ENCODE data around the gene SNX14.
A peak's percentile ranks its signal among the peaks of the same experiment; 100 is the strongest.

SNX14 gene

DNA sequence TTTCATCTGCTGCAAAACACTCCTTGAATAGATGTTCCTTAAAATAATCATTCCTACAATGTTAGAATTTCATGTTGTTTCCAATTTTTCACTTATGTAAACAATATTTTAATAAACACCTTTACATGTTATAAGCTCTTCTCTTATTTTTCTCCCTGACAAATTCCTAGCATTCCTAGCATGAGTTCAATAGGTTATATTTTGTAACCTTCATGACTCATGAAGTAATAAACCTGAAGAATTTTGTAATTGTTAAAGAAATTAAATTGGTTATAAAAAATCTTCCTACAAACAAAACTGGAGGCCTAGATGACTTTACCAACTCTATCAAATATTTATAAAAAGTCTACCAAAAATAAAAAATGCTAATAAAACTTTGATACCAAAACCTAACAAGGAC is 77.5 kb downstream of the SNX14 start:
- DNase-seq (ENCODE audit: low read depth in 1 of 2, low spot score in 1 of 2), result no peak

DNA sequence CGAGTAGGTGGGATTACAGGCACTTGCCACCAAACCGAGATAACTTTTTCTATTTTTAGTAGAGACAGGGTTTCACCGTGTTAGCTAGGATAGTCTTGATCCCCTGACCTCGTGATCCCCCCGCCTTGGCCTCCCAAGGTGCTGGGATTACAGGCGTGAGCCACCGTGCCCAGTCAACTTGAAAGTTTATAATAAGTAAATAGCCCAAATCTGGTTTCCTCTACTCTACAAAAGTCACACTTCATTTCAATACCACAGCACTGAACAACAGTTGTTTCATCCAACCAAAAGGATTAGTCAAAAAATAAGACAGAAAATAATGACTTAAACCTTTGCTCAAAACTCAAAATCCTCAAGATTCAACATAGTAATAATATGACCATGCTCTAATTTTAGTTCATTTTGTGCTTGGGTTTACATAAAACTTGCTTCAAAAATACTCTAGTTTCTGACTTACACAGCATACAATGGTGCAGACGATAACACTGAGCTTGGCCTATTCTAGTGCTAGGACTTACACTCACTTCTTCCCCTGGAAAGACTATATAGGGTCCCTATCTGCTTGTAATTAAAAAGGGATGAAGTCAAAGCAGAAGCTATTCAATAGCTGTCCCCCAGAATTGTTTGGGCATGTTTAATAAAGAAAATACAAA is 87.1 kb downstream of the SNX14 start:
- no peak for DNase-seq (ENCODE audit: low read depth in 1 of 2, low spot score in 1 of 2)

DNA sequence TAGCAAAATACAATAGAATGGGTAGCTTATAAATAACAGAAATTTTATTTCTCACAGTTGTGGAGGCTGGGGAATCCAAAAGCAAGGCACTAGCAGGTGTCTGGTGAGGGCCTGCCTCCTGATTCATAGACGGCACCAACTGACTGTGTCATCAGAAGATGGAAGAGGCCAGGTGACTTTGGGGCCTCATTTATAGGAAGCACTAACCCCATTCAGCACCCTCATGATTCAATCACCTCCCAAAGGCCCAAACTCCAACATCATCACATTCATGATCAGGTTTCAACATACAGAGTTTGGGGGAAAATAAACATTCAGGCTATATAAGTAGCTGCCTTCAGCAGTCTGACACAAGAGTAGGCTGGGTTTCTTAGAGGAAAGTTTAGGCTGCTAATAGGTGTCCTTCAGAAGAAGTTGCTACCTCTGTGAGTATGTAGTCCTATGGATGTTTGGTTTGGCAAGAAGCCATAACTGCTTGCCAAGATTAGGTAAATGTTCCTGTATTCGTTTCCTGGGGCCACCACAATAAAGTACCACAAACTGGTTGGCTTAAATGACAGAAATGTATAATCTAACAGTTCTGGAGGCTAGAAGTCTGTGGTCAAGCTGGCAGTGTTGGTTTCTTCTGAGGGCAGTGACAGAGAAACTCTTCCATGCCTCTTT is 94.9 kb downstream of the SNX14 start:
- no peak for DNase-seq (ENCODE audit: low read depth in 1 of 2, low spot score in 1 of 2)

DNA sequence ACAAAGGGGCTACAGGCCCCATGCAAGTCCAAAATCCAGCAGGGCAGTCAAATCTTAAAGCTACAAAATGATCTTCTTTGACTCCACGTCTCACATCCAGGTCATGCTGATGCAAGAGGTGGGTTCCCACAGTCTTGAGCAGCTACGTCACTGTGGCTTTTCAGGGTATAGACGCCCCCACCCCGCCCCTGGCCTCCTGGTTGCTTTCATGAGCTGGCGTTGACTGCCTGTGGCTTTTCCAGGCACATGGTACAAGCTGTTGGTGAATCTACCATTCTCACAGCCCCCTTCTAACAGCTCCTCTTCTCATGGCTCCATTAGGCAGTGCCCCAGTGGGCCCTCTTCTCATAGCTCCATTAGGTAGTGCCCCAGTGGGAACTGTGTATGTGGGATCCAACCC is 96.8 kb downstream of the SNX14 start:
- DNase-seq (ENCODE audit: low read depth in 1 of 2, low spot score in 1 of 2), result no peak

DNA sequence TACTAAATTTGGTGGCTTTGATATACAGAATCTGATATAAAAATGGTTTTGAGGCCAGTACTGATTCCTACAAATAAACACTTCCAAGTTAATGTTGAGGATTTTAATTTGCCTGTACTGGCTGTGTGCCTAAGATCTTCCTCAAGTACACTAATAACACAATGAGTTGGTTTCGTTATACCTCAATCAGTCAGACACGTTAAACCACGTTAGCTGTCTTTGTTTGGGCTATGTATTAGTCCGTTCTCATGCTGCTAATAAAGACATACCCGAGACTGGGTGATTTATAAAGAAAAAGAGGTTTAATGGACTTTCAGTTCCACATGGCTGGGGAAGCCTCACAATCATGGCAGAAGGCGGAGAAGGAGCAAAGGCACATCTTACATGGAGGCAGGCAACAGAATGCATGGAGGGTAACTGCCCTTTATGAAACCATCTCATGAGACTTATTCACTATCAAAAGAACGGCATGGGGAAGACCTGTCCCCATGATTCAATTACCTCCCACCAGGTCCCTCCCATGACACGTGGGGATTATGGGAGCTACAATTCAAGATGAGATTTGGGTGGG is 97.6 kb downstream of the SNX14 start:
- DNase-seq (ENCODE audit: low read depth in 1 of 2, low spot score in 1 of 2), result no peak

DNA sequence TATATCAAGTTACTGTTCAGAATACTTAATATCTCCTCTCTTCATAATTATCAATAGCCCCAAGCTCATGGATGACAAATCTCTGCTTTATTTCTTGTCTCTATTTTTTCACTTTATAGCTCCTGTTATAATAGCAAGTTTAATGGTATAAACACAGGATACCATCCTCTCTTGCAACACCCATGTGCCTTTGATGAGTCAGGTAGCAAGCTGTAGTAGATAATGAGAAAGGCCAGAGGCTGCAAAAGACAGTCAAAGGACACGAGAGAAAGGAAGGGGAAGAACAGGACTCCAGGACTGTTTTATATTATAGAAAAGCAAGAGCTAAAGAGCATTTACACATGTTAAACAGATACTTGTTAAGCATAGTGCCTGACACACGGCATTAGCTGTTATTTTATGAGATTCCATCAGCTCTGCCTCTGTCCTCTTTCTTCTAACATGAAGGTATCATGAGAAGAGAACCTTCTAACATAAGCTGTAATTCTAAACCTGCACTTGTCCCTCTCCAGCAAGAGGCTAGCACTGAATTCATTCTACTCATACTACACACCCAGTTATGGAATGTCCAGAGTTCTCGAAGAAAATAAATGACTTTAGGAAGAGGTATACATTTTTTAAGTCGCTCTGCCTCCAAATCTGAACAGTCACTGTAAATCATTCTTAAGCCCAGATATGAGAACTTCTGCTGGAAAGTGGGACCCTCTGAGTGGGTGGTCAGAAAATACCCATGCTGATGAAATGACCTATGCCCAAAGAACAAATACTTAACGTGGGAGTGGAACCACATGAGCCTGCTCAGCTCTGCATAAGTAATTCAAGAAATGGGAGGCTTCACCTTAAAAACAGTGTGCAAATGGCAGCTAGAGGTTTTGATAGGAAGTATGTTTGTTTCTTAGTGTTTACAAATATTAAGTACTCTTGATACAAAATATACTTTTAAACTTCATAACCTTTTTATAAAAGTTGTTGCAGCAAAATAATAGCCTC is 98.8 kb downstream of the SNX14 start:
- no peak for DNase-seq (ENCODE audit: low read depth in 1 of 2, low spot score in 1 of 2)

DNA sequence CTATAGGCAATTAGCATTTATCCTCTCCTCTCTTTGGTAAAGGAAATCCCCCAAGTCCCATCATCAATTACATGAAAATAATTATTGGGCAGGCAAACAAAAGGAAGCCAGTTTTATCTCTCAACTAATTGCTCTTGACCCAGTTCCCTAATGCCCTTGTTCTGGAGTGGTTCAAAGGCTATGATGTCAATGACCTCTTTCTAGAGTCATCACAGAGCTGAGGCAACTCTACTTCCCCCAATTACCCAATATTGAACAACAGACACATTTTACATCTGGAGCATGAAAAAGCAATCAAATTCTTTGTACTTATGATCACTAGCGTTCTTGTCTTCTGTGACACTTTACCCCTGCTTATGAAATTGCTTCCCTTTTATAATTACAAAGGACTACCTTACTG is 100.3 kb downstream of the SNX14 start:
- DNase-seq (ENCODE audit: low read depth in 1 of 2, low spot score in 1 of 2), result no peak

DNA sequence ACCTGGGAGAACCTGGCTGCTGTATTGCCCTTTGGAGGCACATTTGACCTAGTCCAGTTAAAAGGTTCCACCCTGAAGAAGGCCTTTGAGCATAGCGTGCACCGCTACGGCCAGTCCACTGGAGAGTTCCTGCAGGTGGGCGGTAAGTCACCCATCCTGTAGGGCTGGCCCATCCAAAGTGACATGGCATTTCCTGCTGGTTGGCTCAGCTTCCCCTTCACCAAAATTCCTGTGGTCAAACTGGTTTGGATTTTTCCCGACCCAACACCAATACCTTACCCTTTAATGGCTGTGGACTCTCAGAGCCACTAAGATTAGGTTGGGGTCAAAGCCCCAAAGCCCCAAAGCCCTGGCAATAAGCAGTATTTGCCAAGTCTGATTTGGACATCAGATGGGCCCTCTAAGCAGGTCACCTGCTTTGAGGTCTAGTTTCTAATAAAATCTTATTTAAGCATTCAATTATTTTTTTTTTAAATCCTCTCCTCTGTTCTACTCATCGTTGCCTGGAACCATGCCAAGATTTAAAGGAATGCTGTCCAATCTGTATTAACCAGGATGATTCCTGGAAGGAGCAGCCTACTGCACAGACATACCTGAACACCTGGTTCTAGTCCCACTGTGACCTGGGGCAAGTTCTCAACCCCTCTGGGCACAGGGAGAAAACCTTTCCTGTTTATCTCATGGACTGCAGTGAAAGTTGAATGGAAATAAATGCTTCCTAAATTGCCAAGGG is 103.0 kb downstream of the SNX14 start:
- DNase-seq (ENCODE audit: low read depth in 1 of 2, low spot score in 1 of 2), result no peak

DNA sequence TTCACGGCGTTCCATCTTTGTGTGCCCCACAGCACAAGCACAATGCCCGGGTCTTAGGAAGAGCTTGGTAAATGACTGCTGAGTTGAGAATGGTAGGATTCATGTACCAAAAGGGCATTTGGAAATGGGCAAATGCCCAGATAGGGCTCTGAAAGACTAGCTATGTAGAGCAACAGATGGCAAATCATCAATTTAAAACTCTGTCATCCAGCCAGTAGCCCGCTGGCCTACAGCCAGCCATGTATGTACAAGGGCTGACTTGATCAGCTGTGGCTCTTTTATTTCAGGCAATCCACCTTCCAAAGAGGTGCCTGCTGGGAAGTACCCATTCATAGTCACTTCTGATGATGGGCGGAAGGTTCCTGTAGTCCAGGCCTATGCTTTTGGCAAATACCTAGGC is 108.7 kb downstream of the SNX14 start:
- no peak for DNase-seq (ENCODE audit: low read depth in 1 of 2, low spot score in 1 of 2)

DNA sequence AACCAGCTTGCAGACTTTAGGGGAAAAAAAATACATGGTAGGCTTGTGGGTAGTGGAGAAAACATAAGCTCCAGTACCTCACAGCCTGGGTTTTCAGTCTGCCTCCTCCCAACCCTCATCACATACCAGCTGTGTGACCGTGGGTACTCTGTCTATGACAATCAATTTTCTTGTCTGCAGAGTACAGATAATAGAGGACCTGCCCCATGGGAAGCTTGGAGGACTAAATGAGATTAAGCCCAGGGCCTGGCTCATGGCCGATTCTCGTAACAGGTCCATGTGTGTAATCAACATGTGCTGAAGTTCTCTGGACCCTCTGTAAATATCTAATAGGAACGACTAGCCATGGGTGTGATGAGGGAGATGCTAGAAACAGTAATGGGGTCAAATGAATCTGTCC is 109.8 kb downstream of the SNX14 start:
- DNase-seq (ENCODE audit: low read depth in 1 of 2, low spot score in 1 of 2), result no peak

DNA sequence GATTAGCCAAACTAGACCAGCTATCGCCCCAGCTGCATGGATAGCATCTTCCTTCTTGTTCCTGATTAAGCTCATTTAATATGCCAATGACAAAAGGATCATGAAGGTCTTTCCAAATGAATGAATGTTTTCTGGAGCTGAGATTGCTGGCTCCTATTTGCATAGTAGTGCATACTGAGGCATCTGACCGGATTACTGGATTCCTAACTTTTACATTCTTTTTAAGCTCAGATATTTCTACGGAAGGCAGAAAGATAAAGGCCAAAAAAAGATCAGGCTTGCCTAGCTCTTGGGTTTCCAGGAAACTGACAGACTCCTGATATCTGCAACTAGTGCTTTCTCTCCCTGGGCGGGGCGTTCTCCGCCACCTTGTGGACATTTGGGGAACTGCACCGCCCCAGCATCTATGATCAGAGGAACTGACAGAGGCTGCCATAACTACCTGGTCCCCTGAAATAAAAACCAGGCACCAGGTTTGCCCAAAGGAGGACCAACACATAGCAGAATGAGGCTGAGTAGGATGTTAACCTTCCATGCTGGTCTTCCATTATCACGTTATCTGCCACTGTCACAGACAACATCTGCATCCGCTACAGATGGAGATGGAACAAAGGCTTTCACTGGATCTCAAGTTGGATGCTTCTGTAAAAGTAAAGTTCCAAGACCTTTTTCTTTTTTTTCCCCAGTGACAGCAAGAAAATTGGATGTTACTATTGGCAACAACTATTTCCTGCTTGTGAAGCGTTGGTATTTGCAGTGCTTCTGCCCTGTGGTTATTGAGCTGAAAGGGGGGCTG is 110.6 kb downstream of the SNX14 start:
- peak; percentile 61 to 64 for DNase-seq (ENCODE audit: low read depth in 1 of 2, low spot score in 1 of 2)

DNA sequence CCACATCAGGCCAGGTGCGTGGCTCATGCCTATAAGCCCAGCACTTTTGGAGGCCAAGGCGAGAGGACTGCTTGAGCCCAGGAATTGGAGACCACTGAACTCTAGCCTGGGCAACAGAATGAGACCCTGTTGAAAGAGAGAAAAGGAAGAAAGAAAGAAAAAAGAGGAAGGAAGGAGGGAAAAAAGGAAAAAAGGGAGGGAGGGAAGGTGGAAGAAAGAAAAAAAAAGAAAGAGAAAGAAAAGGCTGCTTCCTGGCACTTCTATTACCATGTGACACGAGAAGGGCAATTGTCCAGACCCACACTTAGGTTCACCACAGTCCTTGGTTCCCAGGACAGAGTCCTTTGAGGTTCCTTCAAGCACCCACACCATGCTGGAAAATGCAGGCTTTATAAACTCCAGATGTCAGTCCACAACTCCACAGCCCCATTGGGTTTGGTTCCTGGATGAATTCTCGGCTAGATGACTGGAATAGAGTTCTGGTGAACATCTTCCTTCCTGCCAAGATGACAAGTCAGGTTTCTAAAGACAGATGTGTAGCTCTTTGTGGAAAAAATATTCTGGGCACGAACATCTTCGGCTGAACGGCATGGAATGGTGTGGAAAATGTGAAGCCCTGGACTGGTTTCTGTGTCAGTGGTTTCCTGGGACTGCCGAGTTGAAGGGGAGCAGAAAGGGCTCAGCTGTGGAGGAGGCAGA is 111.3 kb downstream of the SNX14 start:
- no peak for DNase-seq (ENCODE audit: low read depth in 1 of 2, low spot score in 1 of 2)

DNA sequence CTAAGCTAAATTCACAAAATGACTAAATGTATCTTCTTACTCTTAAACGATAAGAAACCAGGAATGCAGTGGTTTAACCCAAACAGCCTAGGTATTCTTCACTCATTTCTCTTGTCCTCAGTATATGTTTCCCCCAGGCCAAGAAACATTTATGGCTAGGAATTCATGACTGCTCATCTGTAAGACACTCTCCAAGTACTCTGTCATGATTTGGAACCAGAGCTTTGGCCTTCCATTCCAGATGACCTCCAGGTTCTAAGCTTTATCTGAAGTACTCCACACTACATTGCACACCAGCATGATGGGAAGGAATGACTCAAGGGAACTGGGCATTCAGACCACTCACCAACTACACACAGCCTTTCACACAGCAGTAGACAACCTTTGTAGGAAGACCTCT is 114.5 kb downstream of the SNX14 start:
- DNase-seq (ENCODE audit: low read depth in 1 of 2, low spot score in 1 of 2), result no peak

DNA sequence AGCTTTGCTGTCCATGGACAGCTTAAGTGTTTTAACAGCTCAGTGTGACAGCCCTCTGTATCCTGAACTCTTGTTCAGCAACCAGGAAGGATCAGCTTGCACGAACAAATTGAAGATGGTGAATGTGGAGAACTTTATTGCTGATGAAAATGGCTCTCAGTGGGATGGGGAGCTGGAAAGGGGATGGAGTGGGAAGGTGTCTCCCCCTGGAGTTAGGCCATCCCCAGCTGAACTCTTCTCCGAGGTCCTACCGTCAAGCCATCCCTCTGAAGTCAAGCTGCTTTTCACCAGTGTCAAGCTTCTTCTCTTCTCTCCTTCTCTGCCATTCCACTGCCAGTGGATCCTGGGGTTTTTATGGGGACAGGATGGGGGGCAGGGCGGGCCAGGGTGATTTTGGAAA is 117.1 kb downstream of the SNX14 start:
- no peak for DNase-seq (ENCODE audit: low read depth in 1 of 2, low spot score in 1 of 2)

DNA sequence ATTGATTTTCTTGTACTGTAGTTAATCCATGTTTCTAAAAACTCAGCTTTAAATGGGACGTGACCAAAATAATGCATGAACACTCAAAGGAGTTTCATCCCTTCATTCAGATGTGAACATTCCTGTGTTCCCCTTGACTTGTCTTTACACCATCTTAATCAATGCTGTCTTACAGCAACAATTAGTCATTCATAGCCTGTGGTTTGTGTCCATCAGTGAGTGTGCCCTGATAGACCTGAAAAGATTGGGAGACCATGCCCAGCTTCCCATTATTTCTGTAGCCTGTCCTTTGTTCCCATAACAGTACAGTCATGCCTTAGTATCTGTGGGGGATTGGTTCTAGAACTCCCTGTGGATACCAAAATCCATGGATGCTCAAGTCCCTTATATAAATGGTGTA is 119.9 kb downstream of the SNX14 start:
- no peak for DNase-seq (ENCODE audit: low read depth in 1 of 2, low spot score in 1 of 2)

DNA sequence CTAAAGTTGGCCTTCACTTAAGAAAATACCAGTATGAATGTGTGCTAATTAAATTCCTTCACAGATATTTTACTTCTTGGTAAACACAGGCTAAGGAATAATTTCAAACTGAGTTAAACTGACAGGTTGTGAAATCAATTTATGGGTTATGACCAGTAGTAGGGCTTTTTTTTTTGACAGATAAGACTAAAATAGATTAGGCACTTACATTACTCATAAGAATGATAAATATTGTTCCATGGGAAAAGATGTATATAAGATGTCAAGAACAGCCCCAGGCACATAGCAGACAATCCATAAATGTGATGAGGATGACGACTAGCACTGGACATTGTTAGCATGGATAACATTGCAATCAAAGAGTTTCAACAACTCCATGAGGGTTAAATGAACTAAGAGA is 120.9 kb downstream of the SNX14 start:
- no peak for DNase-seq (ENCODE audit: low read depth in 1 of 2, low spot score in 1 of 2)

DNA sequence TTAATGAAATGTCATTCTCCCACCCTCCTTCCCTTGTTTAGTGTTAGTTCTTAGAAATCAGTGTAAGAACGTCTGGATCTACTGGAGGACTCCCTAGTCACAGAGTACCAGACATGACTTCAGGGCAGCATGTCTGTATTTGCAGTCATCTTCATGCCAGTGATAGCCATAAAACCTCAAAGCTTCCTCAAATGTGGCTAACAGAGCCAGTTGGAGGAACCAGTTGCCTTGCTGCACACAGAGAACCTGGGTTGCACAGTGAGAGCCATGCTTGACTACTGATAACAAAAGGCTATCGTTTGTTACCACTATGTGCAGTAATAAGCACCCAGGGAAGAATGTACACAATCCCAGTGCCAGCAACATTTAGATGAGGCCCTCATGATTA is 123.6 kb downstream of the SNX14 start:
- no peak for DNase-seq (ENCODE audit: low read depth in 1 of 2, low spot score in 1 of 2)

DNA sequence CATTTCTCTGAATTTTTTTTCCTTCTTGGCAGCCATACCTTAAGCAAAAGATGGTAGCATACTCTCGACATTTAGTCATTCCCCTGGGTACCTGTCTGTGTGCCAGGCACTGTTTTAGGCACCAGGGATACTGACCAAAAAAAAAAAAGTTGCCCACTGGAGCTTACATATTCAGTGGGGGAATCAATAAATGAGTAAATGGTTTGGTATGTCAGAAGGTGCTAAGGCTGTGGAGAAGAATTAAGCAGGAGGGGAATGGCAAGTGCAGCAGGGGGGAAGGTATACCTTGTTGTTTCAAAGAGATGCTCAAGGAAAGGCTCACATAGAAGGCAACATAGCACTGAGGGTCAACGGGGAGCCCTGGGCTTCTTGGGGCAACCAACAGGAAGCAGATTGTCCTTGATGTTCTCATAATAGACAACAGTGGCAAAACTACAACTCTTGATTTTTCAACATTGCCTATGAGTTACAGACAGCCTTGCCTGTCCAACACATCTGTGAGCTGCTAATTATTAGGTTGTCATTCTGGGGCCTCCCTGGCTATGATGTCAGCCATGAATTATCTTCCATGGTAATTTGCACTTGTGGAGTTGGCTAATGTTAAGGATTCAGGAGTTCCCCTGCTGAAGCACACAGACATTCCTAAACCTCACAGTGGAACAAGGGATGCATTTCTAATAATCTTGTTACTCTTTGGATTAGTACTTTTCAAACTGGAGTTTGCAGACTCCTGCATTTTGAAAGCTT is 124.2 kb downstream of the SNX14 start:
- DNase-seq (ENCODE audit: low read depth in 1 of 2, low spot score in 1 of 2), result no peak

DNA sequence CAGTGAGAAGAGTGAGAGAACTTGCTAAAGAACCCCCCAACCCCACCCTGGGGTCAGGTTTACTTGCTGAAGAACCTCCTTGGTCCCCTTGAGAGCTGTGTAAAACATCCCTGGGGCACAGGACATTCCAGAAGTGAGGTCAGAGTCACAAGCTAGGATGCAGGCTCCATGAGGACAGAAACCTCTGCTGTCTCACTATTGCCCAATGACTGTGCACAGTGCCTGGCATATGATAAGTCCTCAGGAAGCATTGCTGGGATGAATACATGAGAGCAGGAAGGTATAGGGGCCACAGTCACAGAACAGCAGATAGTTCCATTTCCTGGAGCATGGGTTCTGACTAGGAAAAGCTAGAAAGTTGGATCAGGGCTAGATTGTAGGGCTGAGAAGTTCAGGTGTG is 125.3 kb downstream of the SNX14 start:
- no peak for DNase-seq (ENCODE audit: low read depth in 1 of 2, low spot score in 1 of 2)
